CD14-positive monocyte (primary cell): ENCODE measurements around the gene GIN1. TPM values are rescaled to one million over a fixed set of nuclear protein-coding genes. Genes with fewer than 3 reads are reported as not detected.

Experiments used
- DNase-seq, 3 donors: peaks; one replicate each; pipeline ENCODE4 v3.0.0-alpha.2; 2011 to 2022
- H2AFZ ChIP-seq: 2 replicates; pipeline ENCODE4 v1.6.0; 2012; ENCODE audit warnings: mild to moderate bottlenecking, low read depth, low read length, inconsistent platforms; ENCODE audit not compliant: insufficient read depth, poor library complexity, severe bottlenecking
- H3K27ac ChIP-seq, 2 donors: 1 replicate in 1 of 2; 2 replicates in 1 of 2; pipeline ENCODE4 v1.5.1; 2012 to 2013; ENCODE audit warnings: low read length in 2 of 2, control low read depth in 1 of 2, inconsistent platforms in 1 of 2, low read depth in 1 of 2, mild to moderate bottlenecking in 1 of 2
- H3K27me3 ChIP-seq, 2 donors: one replicate each; pipeline versions ENCODE4 v1.6.0 to v1.6.1; 2011 to 2013; ENCODE audit warnings: low read length in 2 of 2; ENCODE audit not compliant: control insufficient read depth in 2 of 2, insufficient read depth in 2 of 2
- H3K36me3 ChIP-seq, 2 donors: replicated peaks in 1 of 2; 1 replicate in 1 of 2; 2 replicates in 1 of 2; pipeline versions ENCODE4 v1.5.1 to v1.6.1; 2012 to 2013; ENCODE audit warnings: low read length in 2 of 2, control low read depth in 1 of 2, inconsistent platforms in 1 of 2, mild to moderate bottlenecking in 1 of 2; ENCODE audit not compliant: insufficient read depth in 2 of 2, control insufficient read depth in 1 of 2
- H3K4me1 ChIP-seq, 2 donors: 1 replicate in 1 of 2; 2 replicates in 1 of 2; pipeline versions ENCODE4 v1.5.1 to v1.6.1; 2012 to 2013; ENCODE audit warnings: low read length in 2 of 2, control low read depth in 1 of 2, inconsistent platforms in 1 of 2, mild to moderate bottlenecking in 1 of 2, moderate library complexity in 1 of 2; ENCODE audit not compliant: insufficient read depth in 2 of 2, control insufficient read depth in 1 of 2
- H3K4me2 ChIP-seq: replicated peaks from 2 replicates; pipeline ENCODE3; 2012; ENCODE audit warnings: low read length, moderate library complexity, mild to moderate bottlenecking; ENCODE audit not compliant: poor library complexity, severe bottlenecking; ENCODE audit errors: extremely low read depth
- H3K4me3 ChIP-seq, 3 experiments: fragments of 200-600 bp in 1 of 3; sonication (generic) in 1 of 3; replicated peaks in 1 of 3; 1 replicate in 2 of 3; 2 replicates in 1 of 3; pipeline ENCODE4 v1.5.1; 2011 to 2013; ENCODE audit warnings: low read length in 3 of 3, mild to moderate bottlenecking in 3 of 3, control low read depth in 2 of 3, low read depth in 2 of 3, inconsistent platforms in 1 of 3, moderate library complexity in 1 of 3
- H3K79me2 ChIP-seq: 2 replicates; pipeline ENCODE4 v1.6.0; 2012; ENCODE audit warnings: mild to moderate bottlenecking, control low read depth, inconsistent platforms, low read length, moderate library complexity; ENCODE audit not compliant: insufficient read depth
- H3K9ac ChIP-seq: 2 replicates; pipeline ENCODE4 v1.6.0; 2017; ENCODE audit warnings: low read length, mild to moderate bottlenecking; ENCODE audit not compliant: insufficient read depth, poor library complexity, severe bottlenecking
- H3K9me3 ChIP-seq, 2 donors: replicated peaks in 1 of 2; 1 replicate in 1 of 2; 2 replicates in 1 of 2; pipeline versions ENCODE4 v1.5.1 to v1.6.1; 2012 to 2013; ENCODE audit warnings: low read length in 2 of 2, control low read depth in 1 of 2; ENCODE audit not compliant: control insufficient read depth in 1 of 2, insufficient read depth in 1 of 2
- H4K20me1 ChIP-seq: 2 replicates; pipeline ENCODE4 v1.6.0; 2012; ENCODE audit warnings: mild to moderate bottlenecking, low read length, control low read depth, moderate library complexity; ENCODE audit not compliant: insufficient read depth
- H3K27ac Mint-ChIP-seq, 7 donors: one replicate each; pipeline ENCODE4 v1.8.0; 2020; ENCODE audit warnings: mild to moderate bottlenecking in 7 of 7, mixed read lengths in 7 of 7, moderate library complexity in 6 of 7, inconsistent platforms in 2 of 7
- H3K27me3 Mint-ChIP-seq, 3 donors: one replicate each; pipeline ENCODE4 v1.8.0; 2021 to 2022; ENCODE audit warnings: low read depth in 3 of 3, mild to moderate bottlenecking in 3 of 3, mixed read lengths in 3 of 3, moderate library complexity in 3 of 3, inconsistent platforms in 1 of 3
- H3K36me3 Mint-ChIP-seq, 2 donors: one replicate each; pipeline ENCODE4 v1.8.0; 2020; ENCODE audit warnings: mixed read lengths in 2 of 2, inconsistent platforms in 1 of 2, mild to moderate bottlenecking in 1 of 2
- H3K4me1 Mint-ChIP-seq: one replicate; pipeline ENCODE4 v1.8.0; 2020; ENCODE audit warnings: mild to moderate bottlenecking, mixed read lengths
- H3K4me3 Mint-ChIP-seq, 2 donors: one replicate each; pipeline ENCODE4 v1.8.0; 2020; ENCODE audit warnings: mild to moderate bottlenecking in 2 of 2, mixed read lengths in 2 of 2, moderate library complexity in 1 of 2
- H3K9me3 Mint-ChIP-seq, 7 donors: one replicate each; pipeline ENCODE4 v1.8.0; 2020 to 2022; ENCODE audit warnings: mixed read lengths in 7 of 7, mild to moderate bottlenecking in 6 of 7, moderate library complexity in 6 of 7, inconsistent platforms in 2 of 7
- CTCF ChIP-seq: fragments of 200-600 bp; IDR thresholded peaks from one replicate; pipeline ENCODE4 v1.8.0; 2022; ENCODE audit warnings: antibody characterized with exemption, mild to moderate bottlenecking
- WGBS: methylation state at CpG from one replicate; pipeline ENCODE4 v1.1.5; 2013; ENCODE audit warnings: missing lambda C conversion rate; ENCODE audit not compliant: insufficient coverage; 5-methylcytosine and 5-hydroxymethylcytosine counted together
- intact Hi-C, 2 donors: fragments of 100-400 bp; cut with micrococcal nuclease; formaldehyde crosslinking; loops; one replicate each; pipeline versions ENCODE4 v1.15.0 to v1.15.1; 2023
- polyA plus RNA-seq, 3 donors: library from polyadenylated mRNA; depleted of rRNA in 1 of 3; unstranded in 2 of 3; stranded (reverse) in 1 of 3; fragments of 300-500 nt in 2 of 3; fragments of >200 nt in 1 of 3; fragmentation: Illumina TruSeq in 2 of 3; gene quantifications; 1 replicate in 2 of 3; 2 replicates in 1 of 3; pipeline ENCODE4 v1.2.3, GENCODE V29; 2012 to 2021

GIN1 gene
- polyA plus RNA-seq, 3 donors, result 2.2 to 4.7 (median 3.7) TPM

- TF ChIP-seq CTCF, result no peak
- peaks cover 37 to 38% of the 10 kb centered on the region in 2 donors for H3K36me3 Mint-ChIP-seq
Measured at GRCh38 chr5:103098993-103099392, 20.9 kb downstream of the GIN1 start.

GRCh38 chr5:103094737-103095136, 25.2 kb downstream of the GIN1 start:
- WGBS, result 100% methylated on average over 1 of the region's 2 CpGs
- H3K4me3 ChIP-seq, result no peak overlapping the region
- peaks cover 39 to 41% of the 10 kb centered on the region in 2 donors for H3K36me3 Mint-ChIP-seq
- no peak for TF ChIP-seq CTCF
- no peak overlapping the region for H2AFZ ChIP-seq
- no peaks in the 10 kb centered on the region for H3K79me2 ChIP-seq
- H4K20me1 ChIP-seq, result no peaks in the 10 kb centered on the region
- DNase-seq, result no peak
- peaks cover 0 to 43% of the 10 kb centered on the region in 2 donors for H3K36me3 ChIP-seq
- H3K27ac Mint-ChIP-seq, result no peak overlapping the region
- intact Hi-C loops, result no loop called here
- H3K27ac ChIP-seq, result no peak overlapping the region
- no peaks in the 10 kb centered on the region for H3K4me1 ChIP-seq
- H3K4me1 Mint-ChIP-seq, result peaks cover 7% of the 10 kb centered on the region
- no peak overlapping the region for H3K9ac ChIP-seq
- H3K9me3 Mint-ChIP-seq, result peaks cover 0 to 5% (median 0%) of the 10 kb centered on the region in 7 donors
- H3K4me3 Mint-ChIP-seq, result no peak overlapping the region
- no peaks in the 10 kb centered on the region for H3K27me3 Mint-ChIP-seq
- H3K27me3 ChIP-seq, result no peaks in the 10 kb centered on the region
- H3K4me2 ChIP-seq, result no peak overlapping the region
- no peaks in the 10 kb centered on the region for H3K9me3 ChIP-seq

More at GRCh38 chr5:103098993-103099392, 20.9 kb downstream of the GIN1 start:
- Histone ChIP-seq H3K9ac (no peak overlapping the region), H3K4me1 (no peaks in the 10 kb centered on the region), H3K27ac (no peak overlapping the region), H3K4me2 (no peak overlapping the region), H3K79me2 (no peaks in the 10 kb centered on the region), H4K20me1 (no peaks in the 10 kb centered on the region), H3K4me3 (no peak overlapping the region), H2AFZ (no peak overlapping the region), H3K27me3 (no peaks in the 10 kb centered on the region), H3K9me3 (no peaks in the 10 kb centered on the region), H3K36me3 (peaks cover 16 to 50% of the 10 kb centered on the region in 2 donors)
- H3K4me1 Mint-ChIP-seq, result peaks cover 7% of the 10 kb centered on the region
- no peaks in the 10 kb centered on the region for H3K27me3 Mint-ChIP-seq
- H3K9me3 Mint-ChIP-seq, result no peaks in the 10 kb centered on the region
- intact Hi-C loops, result no loop called here
- H3K4me3 Mint-ChIP-seq, result no peak overlapping the region
- DNase-seq, result no peak
- H3K27ac Mint-ChIP-seq, result no peak overlapping the region
- WGBS, result no CpG with 5 or more reads among the region's 2 CpGs
